Ramos (cell line): ENCODE measurements around the gene MRRF.
"Not testable (repeated sequence)": the region's sequence is repeated elsewhere in the genome, so short reads cannot be mapped to it uniquely, and the experiment has no call there.

Source experiments
- in situ Hi-C: fragments of 300-500 bp; cut with MboI; formaldehyde crosslinking; loops from one replicate; pipeline ENCODE4 v1.14.3; 2022; ENCODE audit warnings: low sequenced_read_pairs; ENCODE audit not compliant: unreplicated experiment

The MRRF gene

DNA sequence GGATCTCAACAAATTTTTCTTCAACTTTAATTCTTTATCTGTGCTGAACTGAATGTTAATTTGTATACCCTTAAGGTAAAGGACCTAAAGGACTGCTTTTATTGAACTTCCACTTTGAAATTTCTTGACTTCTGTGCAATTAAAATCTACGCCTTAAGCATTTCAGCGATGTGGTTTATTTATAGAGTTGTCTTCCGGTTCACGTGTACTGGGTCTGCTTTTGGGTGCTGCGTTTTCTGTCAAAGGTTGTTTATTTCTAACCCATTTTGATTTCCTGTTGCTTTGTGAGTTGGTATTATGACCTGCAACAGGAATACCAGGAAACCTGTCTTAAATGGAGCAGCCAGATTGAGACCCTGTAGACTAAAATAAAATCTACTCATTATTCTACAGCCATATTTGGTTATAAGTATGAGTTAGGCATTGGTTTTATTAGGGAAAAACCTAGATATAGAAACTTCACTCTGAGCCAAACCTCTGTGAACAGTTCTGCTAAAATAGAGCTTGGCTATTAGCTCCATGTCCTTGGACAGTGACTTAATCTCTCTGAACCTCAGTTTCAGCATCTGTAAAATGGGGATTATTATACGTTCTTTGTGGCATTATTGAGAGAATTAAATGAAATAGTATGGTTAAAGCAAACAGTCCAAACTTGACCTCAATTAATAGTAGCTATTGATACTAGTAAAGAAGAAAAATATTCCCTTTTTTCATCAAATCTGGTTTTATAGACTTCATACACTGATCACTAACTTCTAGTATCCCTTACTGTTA, 3.5 kb downstream of the MRRF start:
- in situ Hi-C loops, result no loop called here

DNA sequence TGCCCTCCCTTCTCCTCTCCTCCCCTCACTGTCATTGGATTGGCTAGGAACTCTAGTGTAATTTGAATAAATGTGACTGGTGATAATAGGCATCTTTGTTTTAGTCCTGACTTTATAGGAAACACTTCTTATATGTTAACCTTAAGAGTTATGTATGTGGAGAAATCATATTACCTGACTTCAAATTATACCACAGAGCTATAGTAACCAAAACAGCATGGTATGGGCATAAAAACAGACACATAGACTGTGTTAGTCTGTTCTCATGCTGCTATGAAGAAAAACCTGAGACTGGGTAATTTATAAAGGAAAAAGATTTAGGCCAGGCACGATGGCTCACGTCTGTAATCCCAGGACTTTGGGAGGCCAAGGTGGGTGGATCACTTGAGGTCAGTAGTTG, 9.4 kb downstream of the MRRF start:
- in situ Hi-C loops, result no loop called here

DNA sequence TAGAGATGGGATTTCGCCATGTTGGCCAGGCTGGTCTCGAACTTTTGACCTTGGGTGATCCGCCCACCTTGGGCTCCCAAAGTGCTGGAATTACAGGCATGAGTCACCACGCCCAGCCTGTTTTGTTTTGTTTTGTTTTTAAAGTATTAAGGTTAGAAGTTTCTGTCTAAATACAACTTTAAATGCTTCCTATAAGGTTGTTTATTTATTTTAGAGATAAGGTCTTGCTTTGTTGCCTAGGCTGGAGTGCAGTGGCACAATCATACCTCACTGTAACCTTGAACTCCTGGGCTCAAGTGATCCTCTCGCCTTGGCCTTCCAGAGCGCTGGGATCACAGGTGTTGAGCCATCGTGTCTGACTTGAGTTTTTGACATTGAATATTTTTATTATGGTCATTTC, 11.4 kb downstream of the MRRF start:
- in situ Hi-C loops, result no loop called here

DNA sequence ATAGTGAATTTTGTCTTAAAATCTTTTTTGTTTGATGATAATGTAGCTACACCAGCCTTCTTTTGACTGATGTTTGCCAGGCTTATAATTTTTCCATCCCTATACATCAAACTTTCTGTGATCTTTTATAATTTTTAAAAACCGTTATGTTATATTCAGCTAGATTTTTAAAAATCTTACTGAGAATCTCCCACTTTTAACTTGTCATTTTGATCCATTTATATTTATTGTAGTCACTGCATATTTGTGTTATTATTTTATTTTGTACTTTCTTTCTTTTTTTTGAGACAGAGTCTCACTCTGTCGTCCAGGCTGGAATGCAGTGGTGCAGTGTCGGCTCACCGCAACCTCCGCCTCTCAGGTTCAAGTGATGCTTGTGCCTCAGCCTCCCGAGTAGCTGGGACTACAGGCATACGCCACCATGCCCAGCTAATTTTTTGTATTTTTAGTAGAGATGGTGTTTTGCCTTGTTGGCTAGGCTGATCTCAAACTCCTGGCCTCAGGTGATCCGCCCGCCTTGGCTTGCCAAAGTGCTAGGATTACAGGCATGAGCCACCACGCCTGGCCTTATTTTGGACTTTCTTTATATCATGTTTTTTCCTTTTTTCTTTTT, 12.7 kb downstream of the MRRF start:
- in situ Hi-C loops, result no loop called here

DNA sequence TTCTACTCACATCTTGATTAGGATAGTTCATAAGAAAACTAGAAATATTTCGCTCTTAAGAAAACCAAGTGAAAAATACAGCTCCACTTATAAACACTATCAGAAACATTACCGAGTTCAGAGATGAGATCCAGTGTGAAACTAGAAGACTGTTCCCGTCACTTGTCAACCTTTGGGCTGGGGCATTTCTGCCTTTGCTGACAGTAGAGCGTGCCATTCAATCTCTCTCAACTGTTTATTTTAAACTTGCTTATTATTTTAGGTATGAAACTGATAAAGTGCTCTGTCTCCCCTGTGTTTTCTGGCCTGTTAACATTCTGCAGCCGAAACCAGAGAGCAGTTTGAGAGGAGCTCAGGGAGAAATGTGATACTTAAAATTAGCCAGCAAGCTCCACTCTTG, 16.7 kb downstream of the MRRF start:
- in situ Hi-C loops, result no loop called here

DNA sequence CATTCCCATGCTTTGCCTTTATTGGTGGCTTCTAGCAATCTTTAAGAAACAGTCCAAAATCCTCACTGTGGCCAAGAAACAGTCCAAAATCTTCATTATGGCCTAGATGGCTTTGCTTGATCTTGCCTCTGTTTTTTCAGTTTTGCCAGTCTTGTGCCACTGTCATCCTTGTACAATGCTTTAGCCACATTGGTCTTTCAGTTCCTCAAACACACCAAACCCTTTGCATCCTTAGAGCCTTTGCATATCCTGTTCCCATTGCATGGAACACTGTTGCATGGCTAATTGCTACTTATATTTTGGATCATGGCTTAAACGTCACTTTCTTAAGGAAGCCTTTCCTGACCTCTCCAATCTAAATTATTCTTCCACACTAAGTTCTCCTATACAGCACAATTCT, 22.1 kb downstream of the MRRF start:
- in situ Hi-C loops, result no loop called here

DNA sequence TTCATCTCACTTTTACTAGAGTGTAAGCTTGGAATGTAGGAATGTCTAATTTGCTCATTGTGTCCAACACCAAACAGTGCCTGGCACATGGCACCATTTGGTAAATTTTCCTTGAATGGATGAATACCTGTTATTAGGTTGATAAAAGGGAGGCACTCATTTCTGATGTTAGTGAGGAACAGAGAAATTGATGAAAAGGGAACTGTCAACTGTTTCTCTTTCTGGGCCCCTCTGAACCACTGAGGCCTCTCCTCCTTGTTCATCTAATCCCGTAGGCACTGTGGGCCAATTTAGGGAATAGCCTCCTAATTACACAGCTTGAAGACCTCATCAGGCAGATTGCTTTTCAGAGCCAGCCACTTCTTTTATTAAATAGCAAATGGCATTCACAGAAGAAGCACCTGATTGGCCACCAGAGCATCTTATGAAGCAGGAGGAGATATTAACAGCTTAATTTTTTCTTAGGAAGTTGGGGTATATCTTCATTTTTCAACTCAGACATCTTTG, 22.6 kb downstream of the MRRF start:
- in situ Hi-C loops, result no loop called here

DNA sequence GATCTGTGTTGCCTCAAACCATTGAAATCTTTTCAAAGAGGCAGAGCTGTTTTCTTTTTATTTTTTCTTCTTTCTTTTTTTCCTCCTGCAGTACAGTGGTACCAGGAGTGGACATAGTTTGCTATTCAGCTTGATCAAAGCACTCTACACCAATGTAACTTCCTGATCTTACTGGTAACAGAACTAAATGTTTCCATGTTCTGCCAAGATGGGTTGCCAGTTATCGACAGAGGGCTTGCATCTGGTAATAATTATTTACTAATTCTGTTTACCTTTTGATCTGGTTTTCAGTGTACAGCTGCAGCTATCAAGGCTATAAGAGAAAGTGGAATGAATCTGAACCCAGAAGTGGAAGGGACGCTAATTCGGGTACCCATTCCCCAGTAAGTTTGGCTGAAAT, 26.8 kb downstream of the MRRF start:
- in situ Hi-C loops, result no loop called here

DNA sequence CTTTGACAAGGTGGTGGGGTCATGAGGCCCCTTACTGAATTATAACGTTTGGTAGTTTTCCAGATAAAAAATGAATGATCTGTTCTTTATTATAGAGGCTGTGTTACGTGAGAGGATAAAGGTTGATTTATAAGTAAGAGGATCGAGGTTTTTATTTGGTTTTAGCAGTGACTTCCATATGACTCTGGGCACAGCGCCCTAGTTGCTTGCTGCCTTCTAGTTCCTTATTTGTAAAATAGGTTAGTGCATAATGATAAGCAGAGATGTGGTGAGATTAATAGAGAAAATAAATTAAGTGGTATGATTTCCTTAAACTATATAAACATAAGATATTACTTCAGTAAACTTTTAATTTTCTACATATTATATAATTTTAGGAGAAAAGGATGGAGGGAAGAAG, 29.8 kb downstream of the MRRF start:
- in situ Hi-C loops, result no loop called here

DNA sequence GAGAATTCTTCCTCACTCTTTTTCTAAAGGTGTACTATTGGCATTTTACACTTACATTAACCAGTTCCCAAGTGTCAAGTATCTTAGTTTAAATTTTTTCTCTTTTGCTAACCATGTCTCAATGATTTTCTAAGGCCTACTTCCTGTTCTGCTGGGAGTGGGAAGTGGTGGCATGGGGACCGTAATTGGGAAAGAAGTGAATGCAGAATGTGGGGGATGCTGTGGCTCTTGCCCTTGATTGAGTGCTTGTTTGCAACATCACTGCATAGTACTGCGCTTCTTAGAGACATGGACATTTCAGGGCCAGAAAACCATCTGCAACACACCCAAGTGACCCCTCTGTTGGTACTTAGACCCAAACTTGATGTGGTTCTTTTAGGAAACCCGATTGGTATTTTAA, 32.8 kb downstream of the MRRF start:
- in situ Hi-C loops, result no loop called here

DNA sequence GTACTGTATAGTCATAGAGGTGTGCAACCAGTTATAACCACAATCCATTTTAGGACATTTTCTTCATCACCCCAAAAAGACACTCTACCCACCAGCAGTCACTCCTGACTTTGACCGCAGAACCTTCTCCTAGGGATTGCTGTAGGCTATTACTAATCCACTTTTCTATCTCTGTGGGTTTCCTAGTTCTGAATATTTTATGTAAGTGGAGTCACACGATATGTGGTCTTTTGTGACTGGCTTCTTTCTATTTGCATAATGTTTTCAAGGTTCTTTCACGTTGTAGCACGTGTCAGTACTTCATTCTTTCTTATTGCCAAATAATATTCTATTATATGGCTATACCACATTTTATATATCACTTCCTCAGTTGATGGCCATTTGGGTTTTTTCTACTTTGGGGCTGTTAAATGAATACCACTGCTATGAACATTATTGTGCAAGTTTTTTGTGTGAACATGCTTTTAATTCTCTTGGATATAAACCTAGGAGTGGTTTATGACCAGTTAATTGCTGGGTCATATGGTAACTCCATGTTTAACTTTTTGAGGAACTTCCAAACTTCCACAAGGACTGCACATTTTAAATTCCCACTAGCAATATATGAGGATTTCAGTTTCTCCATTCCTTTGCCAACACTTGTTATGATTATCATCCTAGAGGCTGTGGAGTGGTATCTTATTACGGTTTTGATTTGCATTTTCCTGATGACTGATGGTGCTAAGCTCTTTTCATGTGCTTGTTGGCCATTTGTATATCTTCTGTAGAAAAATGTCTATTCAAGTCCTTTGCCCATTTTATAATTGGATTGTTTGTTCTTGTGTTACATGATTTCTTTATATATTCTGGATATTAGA, 37.8 kb downstream of the MRRF start:
- in situ Hi-C loops, result no loop called here

DNA sequence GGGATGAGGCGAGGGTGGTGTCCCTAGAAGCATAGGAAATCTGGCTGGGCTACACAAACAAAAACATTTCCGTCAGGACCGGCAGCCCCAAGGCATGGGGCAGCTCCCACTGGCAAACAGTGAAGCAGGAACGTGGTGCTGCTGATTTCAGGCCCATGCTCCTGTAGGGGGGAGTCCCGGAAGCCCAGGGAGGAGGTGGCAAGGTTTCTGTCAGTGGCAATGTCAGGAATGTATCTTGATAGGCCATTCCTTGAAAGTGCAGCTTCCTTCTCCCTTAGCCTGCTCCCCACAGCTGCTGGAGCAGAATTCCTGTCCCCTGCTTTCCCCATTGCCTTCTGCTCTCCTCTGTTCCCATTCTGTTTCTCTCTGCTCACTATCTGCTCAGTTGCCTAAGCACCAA, 42.4 kb downstream of the MRRF start:
- in situ Hi-C loops, result no loop called here

DNA sequence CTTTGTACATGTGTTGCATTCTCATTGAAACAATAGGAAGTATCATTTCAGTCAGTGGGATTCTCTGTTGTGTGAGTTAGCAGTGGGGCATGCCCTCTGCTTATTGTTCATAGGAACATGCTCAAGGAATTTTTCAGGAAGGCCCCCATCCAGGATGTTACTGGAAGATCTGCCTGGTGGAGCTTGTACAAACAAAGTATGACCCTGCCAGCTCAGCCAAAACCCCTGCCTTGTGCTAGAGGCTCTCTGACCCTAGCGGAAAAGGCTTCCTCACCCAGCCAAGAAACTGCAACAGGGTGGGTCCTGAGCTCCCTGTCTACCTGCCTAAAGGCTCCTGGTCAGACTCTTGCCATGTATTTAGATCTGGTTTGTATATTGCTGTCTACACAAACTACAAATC, 43.2 kb downstream of the MRRF start:
- in situ Hi-C loops, result no loop called here

DNA sequence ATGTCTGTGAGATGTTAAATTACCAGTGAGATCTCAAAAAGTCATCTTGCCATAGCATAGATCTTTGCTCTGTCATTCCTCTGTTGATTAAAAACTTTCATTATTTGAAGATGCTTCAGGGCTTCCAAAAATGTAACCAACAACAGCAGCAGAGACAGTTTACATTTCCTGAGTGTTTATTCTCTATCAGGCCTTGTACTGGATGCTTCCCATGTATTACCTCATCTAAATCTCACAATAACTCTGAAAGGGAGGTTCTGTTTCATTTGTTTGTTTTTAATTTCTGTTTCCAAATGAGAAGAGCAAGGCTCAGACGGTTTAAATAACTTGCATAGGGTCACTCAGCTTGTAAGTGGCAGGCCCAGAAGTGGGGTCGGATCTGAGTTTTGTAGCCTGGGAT, 45.2 kb downstream of the MRRF start:
- in situ Hi-C loops, result no loop called here

DNA sequence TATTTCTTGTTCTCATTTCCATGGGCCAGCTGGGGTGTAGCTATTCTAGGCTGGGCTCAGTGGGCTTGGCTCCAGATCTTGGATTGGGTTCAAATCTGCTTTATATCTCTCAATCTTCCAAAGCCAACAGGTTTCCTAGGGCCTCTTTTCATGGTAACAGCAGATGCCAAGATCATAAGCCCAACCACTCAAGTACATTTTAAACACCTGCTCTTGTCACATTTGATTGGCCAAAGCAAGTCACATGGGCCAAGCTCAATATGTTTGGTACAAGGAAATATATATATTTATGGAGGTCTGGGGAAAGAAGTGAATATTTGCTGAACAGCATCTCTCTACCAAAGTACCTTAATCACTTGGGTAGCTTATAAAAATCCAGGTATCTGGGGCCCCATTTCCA, 49.5 kb downstream of the MRRF start:
- in situ Hi-C loops, result no loop called here

DNA sequence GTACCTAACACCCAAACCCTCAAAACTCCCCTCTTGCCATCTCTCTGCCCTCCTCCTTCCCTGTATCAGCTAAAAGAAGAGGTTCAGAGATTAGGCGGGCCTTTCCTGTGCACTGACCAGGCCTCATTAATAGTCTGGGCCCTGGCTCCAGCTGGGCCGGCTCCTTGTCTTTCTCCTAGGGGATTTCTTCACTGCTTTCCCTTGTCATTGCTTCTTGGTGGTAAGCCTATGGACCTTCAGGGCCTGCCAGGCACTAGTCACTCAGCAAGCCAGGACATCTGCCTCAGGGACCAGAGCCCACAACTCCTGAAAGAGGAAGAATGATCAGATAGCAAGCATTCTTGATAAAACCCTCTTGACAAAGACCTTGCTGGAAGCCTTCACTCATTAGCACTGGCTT, 50.9 kb downstream of the MRRF start:
- in situ Hi-C loops, result no loop called here

DNA sequence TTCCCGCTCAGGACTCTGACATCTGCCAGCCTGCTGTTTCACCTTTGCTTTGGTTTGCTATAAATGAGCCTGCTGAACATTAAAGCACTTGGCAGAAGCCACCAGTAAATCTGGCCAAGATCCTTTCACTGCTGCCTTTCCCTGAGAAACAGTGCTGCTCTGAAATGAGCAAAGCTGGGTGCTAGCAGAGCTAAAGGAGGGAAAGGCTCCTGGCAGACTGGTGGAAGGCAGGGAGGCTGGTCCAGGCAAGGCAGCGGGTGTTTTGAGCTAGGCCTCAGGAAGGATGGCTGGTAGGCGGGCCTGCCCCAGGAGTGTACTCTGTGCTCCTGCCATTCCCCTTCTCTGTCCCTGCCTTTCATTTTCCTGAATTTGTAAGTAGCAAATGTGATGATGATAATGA, 53.6 kb downstream of the MRRF start:
- in situ Hi-C loops, result no loop called here

DNA sequence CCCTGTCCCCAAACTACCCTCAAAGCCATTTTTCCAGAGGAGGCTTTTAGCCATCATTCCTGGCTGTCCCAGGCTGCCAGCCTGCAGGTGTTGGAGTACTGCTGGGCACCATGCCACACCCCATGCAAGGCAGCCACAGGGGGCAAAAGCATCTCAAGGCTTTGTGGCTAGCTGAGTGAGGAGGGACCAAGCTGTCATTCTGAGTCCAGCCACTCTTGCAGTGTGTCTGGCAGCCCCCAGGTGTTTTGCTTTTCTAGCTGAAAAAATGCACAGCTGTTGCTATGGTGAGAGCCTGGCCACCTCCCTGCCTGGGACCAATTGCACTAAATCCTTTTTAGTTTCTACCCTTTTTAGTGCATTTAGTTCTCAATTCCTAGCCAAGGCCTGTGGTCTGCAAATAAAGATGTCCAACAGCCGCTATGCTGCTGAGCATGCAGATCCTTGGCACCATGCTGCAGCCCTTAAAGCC, 55.8 kb downstream of the MRRF start:
- in situ Hi-C loops, result no loop called here

DNA sequence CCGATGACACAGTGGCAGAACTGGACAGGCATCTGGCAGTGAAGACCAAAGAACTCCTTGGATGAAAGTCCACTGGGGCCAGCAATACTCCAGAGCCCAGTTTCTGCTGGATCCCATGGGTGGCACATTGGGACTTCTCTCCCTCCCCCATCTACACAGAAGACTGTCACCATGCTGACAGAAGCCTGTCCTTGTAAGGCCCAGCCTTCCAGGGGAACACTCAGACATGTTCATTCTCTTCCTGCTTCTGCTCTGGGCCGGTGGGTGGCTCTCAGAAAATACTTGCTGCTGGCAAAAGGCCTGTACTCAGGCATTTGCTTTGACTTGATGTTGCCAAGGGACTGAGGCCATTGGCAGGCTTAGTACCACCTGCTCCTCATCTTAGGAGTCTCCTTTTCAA, 57.9 kb downstream of the MRRF start:
- in situ Hi-C loops, result no loop called here

DNA sequence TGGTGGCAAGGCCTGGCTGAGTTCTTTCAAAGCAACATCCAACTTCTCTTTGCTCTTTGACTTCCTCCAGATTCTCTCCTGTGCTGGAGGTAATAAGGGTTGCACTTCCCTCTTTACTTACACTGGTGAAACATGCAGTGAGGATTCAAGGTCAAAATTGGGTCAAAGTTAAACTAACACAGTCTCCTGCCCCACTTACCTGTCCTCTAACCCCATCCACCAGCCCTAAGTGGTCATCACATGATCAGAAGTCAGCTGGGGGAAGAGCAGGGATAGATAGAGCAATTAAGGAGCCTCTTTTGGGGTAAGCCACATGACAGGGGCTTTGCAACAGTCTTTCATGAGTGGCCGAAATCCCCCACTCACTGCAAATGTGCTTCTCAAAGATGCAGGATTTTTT, 60.0 kb downstream of the MRRF start:
- in situ Hi-C loops, result not testable (repeated sequence)

DNA sequence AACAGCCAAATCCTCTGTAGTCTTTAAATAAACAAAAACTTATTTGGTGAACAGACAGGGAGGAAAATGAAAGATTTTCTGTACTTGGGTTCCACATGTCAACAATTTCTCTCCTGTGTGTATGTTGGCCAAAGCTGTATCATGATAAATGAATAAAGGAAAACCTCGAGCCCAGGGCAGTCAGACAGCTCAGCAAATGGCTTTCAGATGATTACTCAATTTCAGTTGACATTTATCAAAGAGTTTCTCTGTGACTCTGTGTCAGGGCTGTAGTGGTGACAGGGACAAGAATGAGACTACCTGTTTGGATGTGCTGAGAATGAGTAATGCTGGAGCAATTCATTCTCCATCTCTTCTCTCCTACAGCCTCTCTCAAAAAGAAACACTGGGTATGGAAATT, 60.4 kb downstream of the MRRF start:
- in situ Hi-C loops, result no loop called here
